Activated CD8-positive, alpha-beta memory T cell treated with anti-CD3 and anti-CD28 coated beads, Interleukin-2, amount 50 U/mL, for 1 hour (primary cell): ENCODE measurements around the gene TMEM98.
"Not testable (repeated sequence)": the region's sequence is repeated elsewhere in the genome, so short reads cannot be mapped to it uniquely, and the experiment has no call there.

ENCODE experiments used
- DNase-seq: peaks from one replicate; pipeline ENCODE4 v3.0.0-alpha.2; 2020; ENCODE audit errors: extremely low read depth

Gene TMEM98

GRCh38 chr17:32943206-32943605, 15.3 kb downstream of the TMEM98 start:
- no peak for DNase-seq

- DNase-seq = no peak
Observed at GRCh38 chr17:32943647-32944191, 15.8 kb downstream of the TMEM98 start.

GRCh38 chr17:32944248-32945020, 16.5 kb downstream of the TMEM98 start:
- DNase-seq = no peak

GRCh38 chr17:32946375-32947135, 18.6 kb downstream of the TMEM98 start:
- no peak for DNase-seq

- no peak for DNase-seq
Observed at GRCh38 chr17:32947736-32948135, 19.8 kb downstream of the TMEM98 start.

DNA sequence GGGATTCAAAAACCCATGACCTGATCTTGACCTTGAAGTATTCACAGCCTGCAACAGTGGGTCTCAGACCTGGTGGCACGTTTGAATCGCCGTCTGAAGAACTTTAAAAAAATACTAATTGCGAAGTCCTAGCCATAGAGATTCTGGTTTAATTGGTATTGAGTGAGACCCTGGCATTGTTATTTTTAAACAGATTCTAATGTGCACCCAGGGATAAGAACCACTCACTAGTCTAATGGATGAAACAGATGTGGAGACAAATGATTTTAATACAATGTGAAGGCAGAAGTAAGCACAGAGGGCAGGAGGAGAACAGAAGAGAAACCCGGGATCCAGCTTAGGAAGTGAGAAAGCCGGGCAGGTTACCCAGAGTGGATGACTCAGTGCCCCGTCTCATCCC, 21.2 kb downstream of the TMEM98 start:
- DNase-seq = no peak

GRCh38 chr17:32952491-32952890, 24.5 kb downstream of the TMEM98 start:
- DNase-seq = not testable (repeated sequence)

- no peak for DNase-seq
Observed at GRCh38 chr17:32953045-32953444, 25.1 kb downstream of the TMEM98 start.

GRCh38 chr17:32953857-32954256, 25.9 kb downstream of the TMEM98 start:
- DNase-seq = no peak

- no peak for DNase-seq
Observed at GRCh38 chr17:32954477-32954876, 26.5 kb downstream of the TMEM98 start.

DNA sequence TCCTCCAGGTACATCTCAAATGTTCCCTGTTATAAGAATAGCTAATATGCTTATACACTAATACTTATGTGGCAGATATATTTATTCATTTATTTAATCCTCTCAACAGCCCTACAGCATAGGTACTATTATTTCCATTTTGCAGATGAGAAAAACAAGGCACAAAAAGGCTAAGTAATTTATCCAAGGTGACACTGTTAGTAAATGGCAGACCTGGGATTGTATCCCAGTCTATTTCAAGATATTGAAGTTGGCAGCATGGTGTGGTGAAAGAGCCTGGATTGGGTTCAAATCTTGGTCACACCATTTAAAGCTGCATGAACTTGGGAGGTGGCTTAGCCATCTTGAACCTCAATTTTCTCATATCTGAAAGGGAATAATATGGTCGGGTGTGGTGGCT, 27.2 kb downstream of the TMEM98 start:
- no peak for DNase-seq

GRCh38 chr17:32956240-32956970, 28.5 kb downstream of the TMEM98 start:
- no peak for DNase-seq

- DNase-seq = no peak
Observed at GRCh38 chr17:32958418-32958817, 30.5 kb downstream of the TMEM98 start.

DNA sequence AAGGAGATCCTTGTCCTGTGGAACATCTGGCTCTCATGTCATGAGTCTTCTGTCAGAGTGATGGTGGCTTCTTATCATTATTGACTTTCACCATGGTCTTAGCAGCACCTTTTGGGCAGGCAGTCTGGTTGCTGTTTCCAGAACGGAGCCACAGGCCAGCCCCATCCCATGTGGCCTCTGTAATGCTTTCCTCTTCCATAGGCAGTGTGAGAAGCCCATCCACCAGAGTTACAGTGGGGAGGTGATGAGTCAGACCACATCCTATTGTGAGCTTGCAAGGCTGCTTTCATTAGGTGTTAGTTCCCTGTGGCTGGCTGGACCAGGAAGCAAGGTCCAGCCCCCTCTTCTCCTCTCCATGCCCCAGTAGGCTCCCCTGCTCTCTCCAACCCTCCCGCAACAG, 32.9 kb downstream of the TMEM98 start:
- DNase-seq = no peak

DNA sequence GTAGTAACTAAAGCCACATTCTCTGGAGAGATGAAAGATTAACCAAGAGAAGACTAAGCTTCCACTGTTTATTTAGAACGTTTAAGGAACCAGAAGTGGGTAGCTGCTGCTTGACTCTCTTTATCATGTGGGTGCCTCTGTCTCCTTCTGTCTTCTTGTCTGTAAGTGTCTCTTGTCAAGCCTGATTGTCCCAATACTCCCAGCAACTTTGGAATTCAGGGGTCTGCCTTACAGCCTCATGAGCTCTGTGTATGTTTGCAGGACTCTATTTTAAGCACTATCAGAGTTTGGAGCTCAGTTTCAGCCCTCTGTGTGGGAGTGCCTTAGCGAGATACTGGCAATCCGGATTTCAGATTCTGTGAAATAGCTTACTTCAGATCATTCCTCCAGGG, 34.4 kb downstream of the TMEM98 start:
- DNase-seq = no peak

GRCh38 chr17:32964541-32964940, 36.6 kb downstream of the TMEM98 start:
- no peak for DNase-seq

DNA sequence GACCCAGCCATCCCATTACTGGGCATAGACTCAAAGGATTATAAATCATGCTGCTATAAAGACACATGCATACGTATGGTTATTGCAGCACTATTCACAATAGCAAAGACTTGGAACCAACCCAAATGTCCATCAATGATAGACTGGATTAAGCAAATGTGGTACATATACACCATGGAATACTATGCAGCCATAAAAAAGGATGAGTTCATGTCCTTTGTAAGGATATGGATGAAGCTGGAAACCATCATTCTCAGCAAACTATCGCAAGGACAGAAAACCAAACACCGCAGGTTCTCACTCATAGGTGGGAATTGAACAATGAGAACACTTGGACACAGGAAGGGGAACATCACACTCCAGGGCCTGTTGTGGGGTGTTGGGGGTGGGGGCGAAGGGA, 41.3 kb downstream of the TMEM98 start:
- DNase-seq = not testable (repeated sequence)

GRCh38 chr17:32970281-32970680, 42.3 kb downstream of the TMEM98 start:
- no peak for DNase-seq

- DNase-seq = no peak
Observed at GRCh38 chr17:32971171-32971570, 43.2 kb downstream of the TMEM98 start.

- no peak for DNase-seq
Observed at GRCh38 chr17:32976131-32976530, 48.2 kb downstream of the TMEM98 start.

DNA sequence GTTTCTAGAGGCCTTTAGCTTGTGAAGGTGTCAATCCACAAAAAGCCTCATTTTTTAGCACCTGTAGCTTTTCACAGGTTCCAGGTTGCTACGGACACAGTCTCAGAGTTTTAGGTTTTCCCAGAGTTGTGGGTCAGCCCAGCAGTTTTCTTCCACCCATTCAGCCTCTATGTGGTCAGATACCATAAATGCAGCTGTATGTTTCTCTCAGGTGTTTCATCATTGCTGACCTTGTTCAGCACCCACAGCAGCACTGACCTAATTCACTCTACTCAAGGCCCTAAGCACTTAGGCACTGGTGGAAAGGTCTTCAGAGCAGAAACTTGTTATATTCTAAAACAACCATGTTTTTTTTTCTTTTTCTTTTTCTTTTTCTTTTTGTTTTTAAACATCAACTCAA, 48.7 kb downstream of the TMEM98 start:
- DNase-seq = no peak

- DNase-seq = no peak
Observed at GRCh38 chr17:32980230-32980629, 52.3 kb downstream of the TMEM98 start.
